PC-3 (cell line): Measurements from ENCODE around the gene CEACAM20.

Source experiments
- CTCF ChIP-seq: fragments of 300-600 bp; sonication (generic); conservative IDR thresholded peaks from 2 replicates; pipeline ENCODE4 v1.5.1; 2017; ENCODE audit warnings: antibody characterized with exemption, low read depth, mild to moderate bottlenecking, low read length
- EZH2 ChIP-seq: fragments of 300-600 bp; sonication (generic); IDR thresholded peaks from one replicate; pipeline ENCODE4 v1.6.1; 2017; ENCODE audit warnings: antibody characterized with exemption, mild to moderate bottlenecking, low read length; ENCODE audit not compliant: unreplicated experiment
- EZH2phosphoT487 ChIP-seq: fragments of 300-600 bp; sonication (generic); IDR thresholded peaks from 2 replicates; pipeline ENCODE4 v1.6.1; 2018; ENCODE audit warnings: mild to moderate bottlenecking, antibody characterized with exemption, low read length, borderline replicate concordance

- TF ChIP-seq CTCF (no peak), EZH2 (no peak), EZH2phosphoT487 (no peak)
Measured at GRCh38 chr19:44539991-44540390, 10.5 kb upstream of the CEACAM20 start.
